Type B pancreatic cell (in vitro differentiated cells): ENCODE results near the gene PRR14. TPM values are rescaled to one million over a fixed set of nuclear protein-coding genes. Genes with fewer than 3 reads are reported as not detected.

Source experiments
- DNase-seq: peaks from one replicate; pipeline ENCODE4 v3.0.0; 2021; ENCODE audit warnings: mixed read lengths; ENCODE audit not compliant: unreplicated experiment; ENCODE audit errors: extremely low spot score
- H3K27ac Mint-ChIP-seq: 2 replicates; pipeline ENCODE4 v1.8.0; 2021; ENCODE audit warnings: mild to moderate bottlenecking, mixed read lengths
- H3K27me3 Mint-ChIP-seq: 2 replicates; pipeline ENCODE4 v1.8.0; 2021; ENCODE audit warnings: mixed read lengths
- H3K36me3 Mint-ChIP-seq: 2 replicates; pipeline ENCODE4 v1.8.0; 2021; ENCODE audit warnings: mixed read lengths
- H3K4me1 Mint-ChIP-seq: one replicate; pipeline ENCODE4 v1.8.0; 2021; ENCODE audit warnings: mixed read lengths; ENCODE audit not compliant: unreplicated experiment
- H3K4me3 Mint-ChIP-seq: 2 replicates; pipeline ENCODE4 v1.8.0; 2021; ENCODE audit warnings: mild to moderate bottlenecking, mixed read lengths
- H3K9me3 Mint-ChIP-seq: 2 replicates; pipeline ENCODE4 v1.8.0; 2021; ENCODE audit warnings: mixed read lengths
- CTCF ChIP-seq: fragments of 200-600 bp; sonication (generic); conservative IDR thresholded peaks from 2 replicates; pipeline ENCODE4 v1.5.0; 2021; ENCODE audit warnings: antibody characterized with exemption, mild to moderate bottlenecking
- total RNA-seq: library from RNA; stranded (reverse); gene quantifications from 2 replicates; pipeline ENCODE4 v1.2.1, GENCODE V29; 2021; ENCODE audit warnings: low replicate concordance

Gene PRR14
- total RNA-seq, 1 donor from 2014 or later: 45.0 TPM

GRCh38 chr16:30637944-30638343 lies 12.8 kb upstream of the PRR14 start:
- DNase-seq: no peak
- peaks cover 11% of the 10 kb centered on the region for H3K4me1 Mint-ChIP-seq
- no peak overlapping the region for H3K4me3 Mint-ChIP-seq
- no peaks in the 10 kb centered on the region for H3K36me3 Mint-ChIP-seq
- no peak overlapping the region for H3K27ac Mint-ChIP-seq
- H3K9me3 Mint-ChIP-seq: no peaks in the 10 kb centered on the region
- TF ChIP-seq CTCF: peak; percentile 69
- no peaks in the 10 kb centered on the region for H3K27me3 Mint-ChIP-seq

GRCh38 chr16:30641378-30641982 lies 9.3 kb upstream of the PRR14 start:
- no peak for TF ChIP-seq CTCF
- DNase-seq: no peak
- H3K9me3 Mint-ChIP-seq: no peaks in the 10 kb centered on the region
- no peaks in the 10 kb centered on the region for H3K36me3 Mint-ChIP-seq
- no peaks in the 10 kb centered on the region for H3K4me1 Mint-ChIP-seq
- no peaks in the 10 kb centered on the region for H3K27me3 Mint-ChIP-seq
- no peak overlapping the region for H3K4me3 Mint-ChIP-seq
- H3K27ac Mint-ChIP-seq: no peak overlapping the region

- no peaks in the 10 kb centered on the region for H3K27me3 Mint-ChIP-seq
- no peaks in the 10 kb centered on the region for H3K36me3 Mint-ChIP-seq
- DNase-seq: no peak
- no peak overlapping the region for H3K4me3 Mint-ChIP-seq
- H3K9me3 Mint-ChIP-seq: no peaks in the 10 kb centered on the region
- no peak overlapping the region for H3K27ac Mint-ChIP-seq
- TF ChIP-seq CTCF: no peak
- no peaks in the 10 kb centered on the region for H3K4me1 Mint-ChIP-seq
These were observed 6.4 kb upstream of the PRR14 start for GRCh38 chr16:30644334-30644830.

GRCh38 chr16:30645727-30646126 lies 5.0 kb upstream of the PRR14 start:
- no peak for TF ChIP-seq CTCF
- H3K27me3 Mint-ChIP-seq: no peaks in the 10 kb centered on the region
- H3K27ac Mint-ChIP-seq: no peak overlapping the region
- DNase-seq: no peak
- no peaks in the 10 kb centered on the region for H3K4me1 Mint-ChIP-seq
- H3K36me3 Mint-ChIP-seq: no peaks in the 10 kb centered on the region
- H3K4me3 Mint-ChIP-seq: no peak overlapping the region
- H3K9me3 Mint-ChIP-seq: no peaks in the 10 kb centered on the region

GRCh38 chr16:30647274-30647571 lies 3.5 kb upstream of the PRR14 start:
- Mint-ChIP-seq H3K36me3 (no peaks in the 10 kb centered on the region), H3K27me3 (no peaks in the 10 kb centered on the region), H3K4me1 (peaks cover 7% of the 10 kb centered on the region), H3K27ac (no peak overlapping the region), H3K4me3 (no peak overlapping the region), H3K9me3 (no peaks in the 10 kb centered on the region)
- DNase-seq: no peak
- no peak for TF ChIP-seq CTCF
